ENCODE results near the gene ARHGEF39. TPM values are rescaled to one million over a fixed set of nuclear protein-coding genes. Genes with fewer than 3 reads are reported as not detected.

ARHGEF39 gene
- total and polyA plus RNA-seq, 2 donors from 2014 or later = 0.17 to 0.72 TPM

- DNase-seq = no peak
- FAIRE-seq = no peak
- Histone ChIP-seq H3K9ac (ENCODE audit: low read length in 3 of 3) (no peak overlapping the region), H3K4me1 (ENCODE audit: control insufficient read depth in 2 of 3, insufficient read depth in 2 of 3, low read depth in 1 of 3, low read length in 3 of 3) (peaks cover 0 to 22% (median 18%) of the 10 kb centered on the region in 3 donors), H3K36me3 (ENCODE audit: control insufficient read depth in 2 of 3, insufficient read depth in 3 of 3, low read length in 3 of 3) (peaks cover 0 to 10% (median 3%) of the 10 kb centered on the region in 3 donors), H3K27me3 (ENCODE audit: control insufficient read depth, insufficient read depth, low read length) (no peaks in the 10 kb centered on the region), H3K9me3 (ENCODE audit: control insufficient read depth in 2 of 3, insufficient read depth in 1 of 3, low read length in 3 of 3) (no peaks in the 10 kb centered on the region), H3K27ac (ENCODE audit: low read depth in 2 of 2, low read length in 2 of 2) (no peak overlapping the region), H3K4me3 (ENCODE audit: low read length in 3 of 3) (no peak overlapping the region)
- intact Hi-C loops (cut with DNase I) = no loop called here
- TF ChIP-seq CTCF (IDR thresholded peaks at IDR 0.05; ENCODE audit: borderline replicate concordance, extremely low read depth, insufficient read depth) = no peak
Measured at GRCh38 chr9:35661756-35662350, 3.1 kb downstream of the ARHGEF39 start.

- DNase-seq = no peak
- intact Hi-C loops (cut with DNase I) = no loop called here
- H3K9ac ChIP-seq (ENCODE audit: low read length in 3 of 3) = no peak overlapping the region
- no peak overlapping the region for H3K27ac ChIP-seq (ENCODE audit: low read depth in 2 of 2, low read length in 2 of 2)
- peak; percentile 33 for TF ChIP-seq CTCF (IDR thresholded peaks at IDR 0.05; ENCODE audit: borderline replicate concordance, extremely low read depth, insufficient read depth)
- H3K4me3 ChIP-seq (ENCODE audit: low read length in 3 of 3) = no peak overlapping the region
- peaks cover 0 to 18% (median 15%) of the 10 kb centered on the region in 3 donors for H3K4me1 ChIP-seq (ENCODE audit: control insufficient read depth in 2 of 3, insufficient read depth in 2 of 3, low read depth in 1 of 3, low read length in 3 of 3)
- no peaks in the 10 kb centered on the region for H3K9me3 ChIP-seq (ENCODE audit: control insufficient read depth in 2 of 3, insufficient read depth in 1 of 3, low read length in 3 of 3)
- H3K27me3 ChIP-seq (ENCODE audit: control insufficient read depth, insufficient read depth, low read length) = no peaks in the 10 kb centered on the region
- FAIRE-seq = no peak
- peaks cover 0 to 10% (median 3%) of the 10 kb centered on the region in 3 donors for H3K36me3 ChIP-seq (ENCODE audit: control insufficient read depth in 2 of 3, insufficient read depth in 3 of 3, low read length in 3 of 3)
Measured at GRCh38 chr9:35660966-35661415, 4.0 kb downstream of the ARHGEF39 start.

DNA sequence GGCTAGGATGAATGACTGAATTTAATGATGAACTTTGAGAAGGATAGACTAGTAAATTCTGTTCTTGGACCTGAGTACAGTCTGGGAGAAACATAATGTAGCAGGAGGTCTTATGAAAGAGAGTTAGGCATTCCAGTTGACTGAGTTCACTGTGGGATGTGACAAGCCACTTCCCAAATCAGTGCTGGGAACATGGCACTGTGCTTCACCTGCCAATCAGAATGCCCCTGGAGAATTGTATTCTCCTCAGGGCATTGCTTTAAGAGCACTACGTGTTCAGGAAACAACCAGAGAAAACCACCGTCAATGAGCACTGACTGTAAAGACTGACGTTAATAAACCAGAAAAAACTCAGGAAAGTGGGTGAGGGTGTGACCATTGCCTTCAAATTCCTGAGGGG, 5.7 kb downstream of the ARHGEF39 start:
- peak overlapping the region in 1 of 3 donors; percentile 97 for H3K9ac ChIP-seq (ENCODE audit: low read length in 3 of 3)
- intact Hi-C loops (cut with DNase I) = no loop called here
- peak overlapping the region in 2 of 3 donors; percentile 73 to 91 for H3K4me3 ChIP-seq (ENCODE audit: low read length in 3 of 3)
- peaks cover 0 to 10% (median 3%) of the 10 kb centered on the region in 3 donors for H3K36me3 ChIP-seq (ENCODE audit: control insufficient read depth in 2 of 3, insufficient read depth in 3 of 3, low read length in 3 of 3)
- no peak overlapping the region for H3K27ac ChIP-seq (ENCODE audit: low read depth in 2 of 2, low read length in 2 of 2)
- peaks cover 0 to 10% (median 9%) of the 10 kb centered on the region in 3 donors for H3K4me1 ChIP-seq (ENCODE audit: control insufficient read depth in 2 of 3, insufficient read depth in 2 of 3, low read depth in 1 of 3, low read length in 3 of 3)
- DNase-seq (peak in 1 of 5 donors; percentile 36), FAIRE-seq (no peak)
- no peaks in the 10 kb centered on the region for H3K9me3 ChIP-seq (ENCODE audit: control insufficient read depth in 2 of 3, insufficient read depth in 1 of 3, low read length in 3 of 3)
- TF ChIP-seq CTCF (IDR thresholded peaks at IDR 0.05; ENCODE audit: borderline replicate concordance, extremely low read depth, insufficient read depth) = no peak
- H3K27me3 ChIP-seq (ENCODE audit: control insufficient read depth, insufficient read depth, low read length) = no peaks in the 10 kb centered on the region

DNA sequence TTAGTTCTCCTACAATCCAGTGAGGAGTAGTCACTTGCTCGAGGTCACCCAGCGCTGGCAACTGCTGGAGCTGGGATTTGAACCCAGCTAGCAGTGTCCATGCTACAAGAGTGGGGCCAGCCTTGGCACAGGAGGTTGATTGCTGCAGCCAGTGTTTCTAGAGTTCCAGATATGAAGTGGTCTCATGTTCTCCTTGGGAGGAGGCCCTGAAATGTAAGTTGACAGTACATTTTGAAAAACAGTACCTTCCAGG, 6.1 kb downstream of the ARHGEF39 start:
- TF ChIP-seq CTCF (IDR thresholded peaks at IDR 0.05; ENCODE audit: borderline replicate concordance, extremely low read depth, insufficient read depth) = no peak
- intact Hi-C loops (cut with DNase I) = no loop called here
- Histone ChIP-seq H3K4me1 (ENCODE audit: control insufficient read depth in 2 of 3, insufficient read depth in 2 of 3, low read depth in 1 of 3, low read length in 3 of 3) (peaks cover 0 to 10% (median 9%) of the 10 kb centered on the region in 3 donors), H3K9ac (ENCODE audit: low read length in 3 of 3) (peak overlapping the region; percentile 87 to 97 (median 94)), H3K27me3 (ENCODE audit: control insufficient read depth, insufficient read depth, low read length) (no peaks in the 10 kb centered on the region), H3K27ac (ENCODE audit: low read depth in 2 of 2, low read length in 2 of 2) (peak overlapping the region; percentile 99 to 100), H3K4me3 (ENCODE audit: low read length in 3 of 3) (peak overlapping the region; percentile 73 to 91 (median 86)), H3K9me3 (ENCODE audit: control insufficient read depth in 2 of 3, insufficient read depth in 1 of 3, low read length in 3 of 3) (no peaks in the 10 kb centered on the region), H3K36me3 (ENCODE audit: control insufficient read depth in 2 of 3, insufficient read depth in 3 of 3, low read length in 3 of 3) (peaks cover 0 to 10% (median 3%) of the 10 kb centered on the region in 3 donors)
- FAIRE-seq = no peak
- DNase-seq = peak in 1 of 5 donors; percentile 74
